CD4-positive, CD25-positive, alpha-beta regulatory T cell (primary cell): ENCODE data around the gene COLEC11. TPM values are rescaled to one million over a fixed set of nuclear protein-coding genes. Genes with fewer than 3 reads are reported as not detected.

ENCODE experiments used
- ATAC-seq, 2 donors: fragments of 150-1000 bp; cut with Tn5 transposase; one replicate each; pipeline ENCODE4 v1.10.0; 2021; ENCODE audit warnings: low read depth in 2 of 2, moderate number of reproducible peaks in 2 of 2, moderate library complexity in 1 of 2
- DNase-seq, 3 donors: peaks; one replicate each; pipeline versions ENCODE4 v3.0.0 to v3.0.0-alpha.2; 2012 to 2022; ENCODE audit warnings: mixed read lengths in 1 of 3
- H3K27ac ChIP-seq: one replicate; pipeline ENCODE4 v1.7.0; 2013; ENCODE audit warnings: mild to moderate bottlenecking, low read length; ENCODE audit not compliant: insufficient read depth, poor library complexity, severe bottlenecking
- H3K27me3 ChIP-seq: one replicate; pipeline ENCODE4 v1.7.0; 2013; ENCODE audit warnings: low read length; ENCODE audit not compliant: control insufficient read depth, insufficient read depth
- H3K36me3 ChIP-seq: one replicate; pipeline ENCODE4 v1.7.0; 2013; ENCODE audit warnings: mild to moderate bottlenecking, low read length, moderate library complexity; ENCODE audit not compliant: control insufficient read depth, insufficient read depth
- H3K4me1 ChIP-seq: 2 replicates; pipeline ENCODE4 v1.7.0; 2013; ENCODE audit warnings: mild to moderate bottlenecking, low read length; ENCODE audit not compliant: insufficient read depth, control insufficient read depth, poor library complexity, severe bottlenecking
- H3K4me3 ChIP-seq: one replicate; pipeline ENCODE4 v1.7.0; 2013; ENCODE audit warnings: low read depth, mild to moderate bottlenecking, low read length, moderate library complexity
- H3K9me3 ChIP-seq, 2 experiments: 1 replicate in 1 of 2; 2 replicates in 1 of 2; pipeline ENCODE4 v1.7.0; 2013; ENCODE audit warnings: low read length in 2 of 2, mild to moderate bottlenecking in 1 of 2, moderate library complexity in 1 of 2; ENCODE audit not compliant: control insufficient read depth in 2 of 2
- H3K27ac Mint-ChIP-seq, 3 donors: one replicate each; pipeline ENCODE4 v1.8.0; 2020 to 2022; ENCODE audit warnings: mild to moderate bottlenecking in 3 of 3, mixed read lengths in 3 of 3, moderate library complexity in 2 of 3
- H3K27me3 Mint-ChIP-seq: one replicate; pipeline ENCODE4 v1.8.0; 2022; ENCODE audit warnings: mild to moderate bottlenecking, mixed read lengths
- H3K36me3 Mint-ChIP-seq: one replicate; pipeline ENCODE4 v1.8.0; 2020; ENCODE audit warnings: mixed read lengths
- H3K4me1 Mint-ChIP-seq, 4 donors: one replicate each; pipeline ENCODE4 v1.8.0; 2020 to 2022; ENCODE audit warnings: mixed read lengths in 4 of 4, mild to moderate bottlenecking in 1 of 4
- H3K4me3 Mint-ChIP-seq, 4 donors: one replicate each; pipeline ENCODE4 v1.8.0; 2020 to 2022; ENCODE audit warnings: mild to moderate bottlenecking in 4 of 4, mixed read lengths in 4 of 4, moderate library complexity in 3 of 4
- H3K9me3 Mint-ChIP-seq, 7 donors: one replicate each; pipeline ENCODE4 v1.8.0; 2020 to 2022; ENCODE audit warnings: mixed read lengths in 7 of 7, mild to moderate bottlenecking in 3 of 7, moderate library complexity in 2 of 7
- polyA plus RNA-seq, 4 donors: library from polyadenylated mRNA; unstranded; fragments of 300-500 nt; fragmentation: Illumina TruSeq; gene quantifications; one replicate each; pipeline ENCODE4 v1.2.3, GENCODE V29; 2021
- total RNA-seq: library from RNA; stranded (reverse); gene quantifications from one replicate; pipeline ENCODE4 v1.2.3, GENCODE V29; 2022

COLEC11 gene
- total and polyA plus RNA-seq, 5 donors from 2014 or later = not detected

DNA sequence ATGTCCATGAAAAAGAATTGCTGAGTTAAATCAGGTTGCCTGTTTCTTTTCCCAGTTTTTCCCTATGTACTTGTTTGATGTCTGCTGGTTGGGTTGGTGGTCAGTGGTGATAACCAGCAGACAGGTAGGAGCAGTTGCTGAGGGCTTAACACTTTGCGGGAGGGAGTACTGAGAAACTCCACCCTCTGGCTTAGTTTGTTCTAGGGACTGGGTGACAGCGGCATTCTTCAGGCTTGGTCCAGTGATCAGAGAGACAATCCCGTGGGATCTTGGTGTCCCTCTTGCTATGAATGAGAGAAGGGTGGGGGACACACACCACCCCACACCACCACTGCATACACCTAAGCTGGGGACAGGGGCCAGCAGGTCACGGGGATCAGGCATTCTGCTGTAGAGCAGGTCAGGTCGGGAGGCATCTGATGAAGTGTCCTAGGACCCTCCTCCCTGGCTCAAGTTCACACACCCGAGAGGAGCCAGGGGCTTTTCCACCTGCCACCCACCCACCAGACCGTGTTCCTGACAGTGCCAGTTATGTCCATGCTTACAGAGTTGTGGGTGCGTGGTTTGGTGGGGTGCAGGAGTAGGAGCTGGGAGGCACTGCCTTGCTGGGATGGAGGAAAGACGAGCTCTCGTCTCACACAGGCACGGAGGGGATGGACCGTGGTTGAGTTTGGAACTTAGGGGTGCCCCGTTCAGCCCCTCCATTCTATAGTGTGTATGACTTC is 41.8 kb downstream of the COLEC11 start:
- no peaks in the 10 kb centered on the region for H3K36me3 ChIP-seq
- ATAC-seq (no peak), DNase-seq (no peak)
- H3K27ac ChIP-seq = no peak overlapping the region
- H3K4me1 ChIP-seq = no peaks in the 10 kb centered on the region
- H3K4me1 Mint-ChIP-seq = no peaks in the 10 kb centered on the region
- H3K4me3 Mint-ChIP-seq = no peak overlapping the region
- no peaks in the 10 kb centered on the region for H3K9me3 ChIP-seq
- no peaks in the 10 kb centered on the region for H3K27me3 Mint-ChIP-seq
- no peaks in the 10 kb centered on the region for H3K27me3 ChIP-seq
- no peak overlapping the region for H3K4me3 ChIP-seq
- peak overlapping the region in 1 of 3 donors; percentile 38 for H3K27ac Mint-ChIP-seq
- no peaks in the 10 kb centered on the region for H3K36me3 Mint-ChIP-seq
- H3K9me3 Mint-ChIP-seq = no peaks in the 10 kb centered on the region

DNA sequence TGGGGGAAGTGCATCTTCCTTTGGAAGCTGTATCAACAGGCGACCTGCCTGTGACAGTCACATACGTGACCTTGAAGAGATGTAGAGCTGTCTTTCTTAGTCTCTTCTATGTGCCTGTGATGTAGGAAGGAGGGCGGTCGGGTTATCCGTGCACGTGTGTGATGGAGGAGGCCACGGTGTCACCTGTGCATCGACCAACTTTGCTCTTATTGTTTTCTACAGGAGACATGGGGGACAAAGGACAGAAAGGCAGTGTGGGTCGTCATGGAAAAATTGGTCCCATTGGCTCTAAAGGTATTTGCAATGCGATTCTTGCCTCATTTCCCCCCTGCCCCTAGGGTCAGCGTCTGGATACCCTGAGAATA is 42.4 kb downstream of the COLEC11 start:
- Histone ChIP-seq H3K27ac (no peak overlapping the region), H3K4me1 (no peaks in the 10 kb centered on the region), H3K27me3 (no peaks in the 10 kb centered on the region), H3K4me3 (no peak overlapping the region), H3K36me3 (no peaks in the 10 kb centered on the region), H3K9me3 (no peaks in the 10 kb centered on the region)
- Mint-ChIP-seq H3K36me3 (no peaks in the 10 kb centered on the region), H3K27ac (no peak overlapping the region), H3K9me3 (no peaks in the 10 kb centered on the region), H3K4me1 (no peaks in the 10 kb centered on the region), H3K4me3 (no peak overlapping the region), H3K27me3 (no peaks in the 10 kb centered on the region)
- ATAC-seq (no peak), DNase-seq (no peak)

DNA sequence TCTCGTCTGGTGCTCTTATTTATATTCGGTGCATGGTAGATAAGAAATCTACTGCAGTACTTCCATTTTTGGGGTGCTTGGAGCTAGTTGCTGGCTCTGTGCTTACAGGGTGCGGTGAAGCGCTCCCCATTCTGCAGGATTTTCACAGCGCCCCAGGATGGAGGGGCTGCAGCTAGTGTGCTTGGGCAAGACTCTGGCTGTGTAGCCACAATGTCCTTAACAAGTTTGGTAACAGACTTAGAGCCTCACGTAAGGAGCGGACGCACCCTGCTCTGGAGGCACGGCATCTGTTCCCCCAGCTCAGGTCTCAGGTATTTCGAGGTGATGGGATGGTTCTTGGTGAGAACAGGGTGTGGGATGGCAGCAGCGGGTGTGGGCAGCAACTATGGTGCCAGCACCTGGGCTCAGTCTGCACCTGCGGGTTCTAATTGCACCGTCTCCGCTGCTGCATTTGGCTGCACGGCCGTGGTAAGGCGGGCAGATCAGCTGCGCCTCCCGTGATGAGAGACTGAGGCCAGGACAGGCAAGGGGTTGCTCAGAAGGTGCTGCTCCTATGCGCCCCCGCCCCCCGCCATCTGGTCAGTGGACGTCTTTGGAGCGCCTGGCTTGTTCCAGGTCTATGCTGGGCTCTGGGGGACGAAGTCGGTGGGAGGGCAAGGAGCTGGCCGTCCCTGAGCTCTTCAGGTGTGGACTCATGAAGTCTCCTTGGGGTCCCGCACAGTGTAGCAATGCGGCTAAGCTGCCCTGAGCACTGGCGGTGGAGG is 43.0 kb downstream of the COLEC11 start:
- Histone ChIP-seq H3K27me3 (no peaks in the 10 kb centered on the region), H3K4me3 (no peak overlapping the region), H3K27ac (no peak overlapping the region), H3K36me3 (no peaks in the 10 kb centered on the region), H3K9me3 (no peaks in the 10 kb centered on the region), H3K4me1 (no peaks in the 10 kb centered on the region)
- Mint-ChIP-seq H3K9me3 (no peaks in the 10 kb centered on the region), H3K4me1 (no peaks in the 10 kb centered on the region), H3K27ac (no peak overlapping the region), H3K27me3 (no peaks in the 10 kb centered on the region), H3K4me3 (no peak overlapping the region), H3K36me3 (no peaks in the 10 kb centered on the region)
- no peak for DNase-seq
- no peak for ATAC-seq

DNA sequence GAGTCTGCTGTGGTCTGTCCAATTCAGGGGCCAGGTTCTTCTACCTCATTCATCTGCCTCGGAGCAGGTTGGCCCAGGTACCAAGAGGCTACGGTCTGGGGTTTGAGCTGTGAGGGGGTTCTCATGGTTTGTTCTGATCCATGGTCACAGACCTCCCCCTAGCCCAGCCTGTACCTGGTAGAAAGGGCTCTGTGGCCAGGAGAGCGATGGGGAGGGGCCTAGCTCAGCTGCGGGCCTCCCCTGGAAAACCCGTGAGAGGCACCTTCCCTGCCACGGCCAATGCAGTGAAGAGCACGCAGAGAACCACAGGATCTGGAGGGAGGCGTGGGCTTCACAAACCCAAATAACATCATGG is 43.5 kb downstream of the COLEC11 start:
- Mint-ChIP-seq H3K4me3 (no peak overlapping the region), H3K36me3 (no peaks in the 10 kb centered on the region), H3K9me3 (no peaks in the 10 kb centered on the region), H3K27me3 (no peaks in the 10 kb centered on the region), H3K4me1 (no peaks in the 10 kb centered on the region), H3K27ac (no peak overlapping the region)
- Histone ChIP-seq H3K27me3 (no peaks in the 10 kb centered on the region), H3K4me3 (no peak overlapping the region), H3K36me3 (no peaks in the 10 kb centered on the region), H3K4me1 (no peaks in the 10 kb centered on the region), H3K9me3 (no peaks in the 10 kb centered on the region), H3K27ac (no peak overlapping the region)
- ATAC-seq (no peak), DNase-seq (no peak)

DNA sequence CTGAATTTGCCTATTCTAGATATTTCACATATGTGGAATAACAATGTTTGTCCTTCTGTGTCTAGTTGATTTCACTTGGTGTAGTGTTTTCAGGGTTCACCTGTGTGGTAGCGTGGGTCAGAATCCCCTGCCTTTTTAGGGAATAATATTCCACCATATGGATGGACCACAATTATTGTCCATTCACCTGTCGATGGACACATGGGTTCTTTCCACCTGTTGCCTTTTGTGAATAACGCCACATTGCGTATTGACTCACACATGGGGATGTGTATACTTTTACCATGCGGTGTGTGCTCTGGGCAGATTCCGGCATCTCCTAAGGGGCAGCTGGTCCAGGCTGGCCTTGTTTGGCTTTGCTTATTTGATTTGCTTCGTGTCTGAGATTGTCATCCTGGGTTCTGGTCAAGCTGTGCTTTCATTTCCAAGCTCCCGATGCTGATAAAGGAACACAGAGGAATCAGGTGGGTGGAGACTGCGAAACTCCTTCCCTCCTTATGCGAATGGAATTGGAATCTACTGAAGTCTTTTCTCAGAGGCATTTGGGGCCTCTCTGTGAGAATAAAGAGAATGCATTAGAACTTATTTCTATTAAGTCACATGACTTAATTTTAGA is 44.2 kb downstream of the COLEC11 start:
- ATAC-seq (no peak), DNase-seq (no peak)
- no peak overlapping the region for H3K27ac ChIP-seq
- H3K9me3 ChIP-seq = no peaks in the 10 kb centered on the region
- H3K4me1 Mint-ChIP-seq = no peaks in the 10 kb centered on the region
- H3K4me1 ChIP-seq = no peaks in the 10 kb centered on the region
- H3K4me3 ChIP-seq = no peak overlapping the region
- H3K27ac Mint-ChIP-seq = no peak overlapping the region
- H3K36me3 Mint-ChIP-seq = no peaks in the 10 kb centered on the region
- H3K4me3 Mint-ChIP-seq = no peak overlapping the region
- H3K27me3 Mint-ChIP-seq = no peaks in the 10 kb centered on the region
- no peaks in the 10 kb centered on the region for H3K9me3 Mint-ChIP-seq
- no peaks in the 10 kb centered on the region for H3K27me3 ChIP-seq
- no peaks in the 10 kb centered on the region for H3K36me3 ChIP-seq

DNA sequence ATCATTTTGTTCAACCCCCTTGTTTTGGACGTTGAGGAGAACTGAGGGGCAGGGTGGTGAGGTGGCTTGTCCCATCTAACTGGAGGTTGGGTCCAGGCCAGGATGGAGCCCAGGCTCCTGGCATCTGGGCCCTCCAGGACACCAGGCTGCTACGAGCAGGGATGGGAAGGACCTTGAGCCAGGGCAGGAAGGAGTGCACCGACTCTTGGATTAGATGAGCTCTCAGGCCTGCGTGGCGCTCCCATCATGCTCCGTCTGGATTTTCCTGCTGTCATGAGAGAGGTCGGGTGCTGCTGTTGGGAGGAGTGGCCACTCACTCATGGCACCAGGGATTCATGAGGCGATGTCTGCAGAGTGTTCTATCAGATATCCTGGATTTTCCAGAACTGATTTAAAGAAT is 44.7 kb downstream of the COLEC11 start:
- DNase-seq = no peak

DNA sequence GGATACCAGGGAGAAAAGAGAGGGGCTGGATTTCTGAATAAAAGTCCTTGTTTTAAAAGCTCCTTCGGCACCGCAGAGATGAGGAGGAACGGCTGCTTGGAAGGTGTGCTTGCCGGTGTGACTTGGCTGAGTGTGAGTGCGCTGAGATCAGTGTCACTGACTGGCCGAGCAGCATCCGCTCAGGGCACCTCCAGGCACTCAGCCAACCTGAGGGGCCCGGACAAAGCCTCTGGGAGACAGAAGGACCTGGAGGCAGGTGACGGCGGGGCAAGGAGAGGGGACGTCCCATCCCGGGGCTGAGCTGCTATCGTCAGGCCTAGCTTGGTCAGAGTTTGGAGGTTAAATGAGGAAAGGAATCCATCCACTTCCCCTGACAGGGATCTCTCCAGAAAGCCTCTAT is 46.3 kb downstream of the COLEC11 start:
- H3K36me3 ChIP-seq = no peaks in the 10 kb centered on the region
- H3K36me3 Mint-ChIP-seq = no peaks in the 10 kb centered on the region
- DNase-seq (no peak), ATAC-seq (no peak)
- H3K4me3 ChIP-seq = no peak overlapping the region
- no peak overlapping the region for H3K4me3 Mint-ChIP-seq
- H3K4me1 ChIP-seq = no peaks in the 10 kb centered on the region
- H3K9me3 Mint-ChIP-seq = no peaks in the 10 kb centered on the region
- H3K27me3 Mint-ChIP-seq = no peaks in the 10 kb centered on the region
- H3K4me1 Mint-ChIP-seq = no peaks in the 10 kb centered on the region
- no peak overlapping the region for H3K27ac ChIP-seq
- H3K27me3 ChIP-seq = no peaks in the 10 kb centered on the region
- no peaks in the 10 kb centered on the region for H3K9me3 ChIP-seq
- H3K27ac Mint-ChIP-seq = no peak overlapping the region

More for the DNA sequence above, 44.7 kb downstream of the COLEC11 start:
- Mint-ChIP-seq H3K27me3 (no peaks in the 10 kb centered on the region), H3K27ac (no peak overlapping the region), H3K4me3 (no peak overlapping the region), H3K4me1 (no peaks in the 10 kb centered on the region), H3K36me3 (no peaks in the 10 kb centered on the region), H3K9me3 (no peaks in the 10 kb centered on the region)
- no peak overlapping the region for H3K27ac ChIP-seq
- no peaks in the 10 kb centered on the region for H3K9me3 ChIP-seq
- no peaks in the 10 kb centered on the region for H3K36me3 ChIP-seq
- H3K4me1 ChIP-seq = no peaks in the 10 kb centered on the region
- no peak overlapping the region for H3K4me3 ChIP-seq
- ATAC-seq = no peak
- H3K27me3 ChIP-seq = no peaks in the 10 kb centered on the region
